Panc1 (cell line): ENCODE data around the gene IFFO2.

Experiments
- CTCF ChIP-seq: fragments of 450-650 bp; IDR thresholded peaks from 2 replicates; pipeline ENCODE4 v1.5.1; 2017; ENCODE audit warnings: mild to moderate bottlenecking
- POLR2AphosphoS5 ChIP-seq: IDR thresholded peaks from 2 replicates; pipeline ENCODE4 v1.6.1; 2012; ENCODE audit warnings: mild to moderate bottlenecking, low read depth, low read length, moderate library complexity
- REST ChIP-seq, 2 experiments: IDR thresholded peaks; 2 replicates each; pipeline ENCODE4 v1.6.1; 2011 to 2012; ENCODE audit warnings: low read depth in 2 of 2, control low read depth in 1 of 2, low read length in 1 of 2, mild to moderate bottlenecking in 1 of 2, moderate library complexity in 1 of 2; ENCODE audit not compliant: insufficient read depth in 1 of 2

DNA sequence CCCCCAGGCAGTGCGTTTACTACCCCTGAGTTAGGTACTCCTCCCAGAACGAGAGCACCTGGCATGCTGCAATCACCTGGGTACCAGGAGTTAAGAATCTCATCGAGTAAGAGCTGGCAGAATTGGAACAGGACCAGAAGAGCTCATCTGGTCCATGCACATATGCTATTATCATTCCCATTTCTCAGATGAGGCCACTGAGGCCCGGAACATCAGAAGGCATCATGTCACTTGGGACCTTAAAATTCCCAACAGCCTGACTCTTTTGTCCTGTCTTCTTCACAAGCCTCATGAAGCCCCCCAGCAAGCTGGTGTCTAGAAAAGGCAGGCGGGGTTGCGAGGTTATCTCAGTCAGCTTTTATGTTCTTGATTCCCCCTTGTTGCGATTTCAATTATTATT, 13.9 kb upstream of the IFFO2 start:
- TF ChIP-seq CTCF (no peak), POLR2AphosphoS5 (no peak), REST (IDR thresholded peaks at IDR 0.05; ENCODE audit: insufficient read depth in 1 of 2, low read depth in 2 of 2, low read length in 1 of 2) (no peak)
